PC-3 (cell line): ENCODE data around the gene PSME1. TPM values are rescaled to one million over a fixed set of nuclear protein-coding genes. Genes with fewer than 3 reads are reported as not detected.

Experiments
- ATAC-seq: fragments of 200-7000 bp; cut with Tn5 transposase; 2 replicates; pipeline ENCODE4 v1.9.1; 2020; ENCODE audit warnings: mild to moderate bottlenecking, moderate library complexity
- BruUV-seq: library from RNA; stranded (reverse); fragments of 400-500 nt; replicated peaks from 2 replicates; lab custom pipeline; 2021; lab: Mats Ljungman, UMichigan
- CTCF ChIA-PET: fragments of 300-600 bp; sonication (Branson Sonifier 250); formaldehyde crosslinking; loops from one replicate; lab custom pipeline; 2022; ENCODE audit warnings: antibody characterized with exemption; lab: Charles Lee
- POLR2A ChIA-PET: fragments of 300-600 bp; sonication (Branson Sonifier 250); formaldehyde crosslinking; loops from one replicate; lab custom pipeline; 2022; ENCODE audit warnings: antibody characterized with exemption; ENCODE audit not compliant: unreplicated experiment; lab: Charles Lee
- DNase-seq: peaks from one replicate; pipeline ENCODE4 v3.0.0-alpha.2; 2015
- H2AFZ ChIP-seq: fragments of 300-600 bp; sonication (generic); 2 replicates; pipeline ENCODE4 v1.6.0; 2016; ENCODE audit warnings: antibody characterized with exemption, low read length
- H3F3A ChIP-seq: fragments of 300-600 bp; sonication (generic); one replicate; pipeline ENCODE4 v1.6.0; 2017; ENCODE audit warnings: antibody characterized with exemption, low read length, control low read depth, mild to moderate bottlenecking; ENCODE audit not compliant: unreplicated experiment
- H3K27ac ChIP-seq: fragments of 300-600 bp; sonication (generic); 2 replicates; pipeline ENCODE4 v1.5.1; 2016; ENCODE audit warnings: mild to moderate bottlenecking, low read length
- H3K27me3 ChIP-seq: fragments of 300-600 bp; sonication (generic); 2 replicates; pipeline ENCODE4 v1.6.1; 2016; ENCODE audit warnings: low read length, mixed read lengths
- H3K36me3 ChIP-seq: fragments of 300-600 bp; sonication (generic); 2 replicates; pipeline ENCODE4 v1.6.1; 2016; ENCODE audit warnings: low read depth, mixed run types, low read length, mixed read lengths
- H3K4me1 ChIP-seq: fragments of 300-600 bp; sonication (generic); 2 replicates; pipeline ENCODE4 v1.5.1; 2016; ENCODE audit warnings: low read length; ENCODE audit not compliant: insufficient read depth
- H3K4me2 ChIP-seq: fragments of 300-600 bp; sonication (generic); 2 replicates; pipeline ENCODE4 v1.6.0; 2016; ENCODE audit warnings: low read length
- H3K4me3 ChIP-seq: fragments of 300-600 bp; sonication (generic); 2 replicates; pipeline ENCODE4 v1.5.1; 2016; ENCODE audit warnings: mild to moderate bottlenecking, low read length, mixed read lengths
- H3K79me2 ChIP-seq: fragments of 300-600 bp; sonication (generic); 2 replicates; pipeline ENCODE4 v1.6.1; 2017; ENCODE audit warnings: low read length, mixed read lengths
- H3K9ac ChIP-seq: fragments of 300-600 bp; sonication (generic); 2 replicates; pipeline ENCODE4 v1.6.0; 2016; ENCODE audit warnings: mild to moderate bottlenecking, low read length
- H3K9me2 ChIP-seq: fragments of 300-600 bp; sonication (generic); replicated peaks from 2 replicates; pipeline ENCODE4 v1.6.1; 2016; ENCODE audit warnings: mixed run types, low read length, mixed read lengths
- H3K9me3 ChIP-seq: fragments of 300-600 bp; sonication (generic); 2 replicates; pipeline ENCODE4 v1.6.1; 2016; ENCODE audit warnings: low read length, mixed read lengths
- H4K20me1 ChIP-seq: fragments of 300-600 bp; sonication (generic); 2 replicates; pipeline ENCODE4 v1.6.1; 2016; ENCODE audit warnings: low read length, mixed read lengths
- EZH2 ChIP-seq: fragments of 300-600 bp; sonication (generic); IDR thresholded peaks from one replicate; pipeline ENCODE4 v1.6.1; 2017; ENCODE audit warnings: antibody characterized with exemption, mild to moderate bottlenecking, low read length; ENCODE audit not compliant: unreplicated experiment
- EZH2phosphoT487 ChIP-seq: fragments of 300-600 bp; sonication (generic); IDR thresholded peaks from 2 replicates; pipeline ENCODE4 v1.6.1; 2018; ENCODE audit warnings: mild to moderate bottlenecking, antibody characterized with exemption, low read length, borderline replicate concordance
- intact Hi-C: fragments of 100-400 bp; cut with micrococcal nuclease; formaldehyde crosslinking; loops from 2 replicates; pipeline ENCODE4 v1.9.0; 2023
- total RNA-seq: library from RNA; depleted of rRNA; stranded (reverse); fragments of >200 nt; gene quantifications from 2 replicates; pipeline ENCODE4 v1.2.3, GENCODE V29; 2014
- TF ChIP-seq, protein P1 (sequence below): fragments of 300-600 bp; sonication (generic); conservative IDR thresholded peaks from 2 replicates; pipeline ENCODE4 v1.5.1; 2017; ENCODE audit warnings: antibody characterized with exemption, low read depth, mild to moderate bottlenecking, low read length

The PSME1 gene
- total RNA-seq, 1 experiment from 2014 or later: 163 TPM

DNA sequence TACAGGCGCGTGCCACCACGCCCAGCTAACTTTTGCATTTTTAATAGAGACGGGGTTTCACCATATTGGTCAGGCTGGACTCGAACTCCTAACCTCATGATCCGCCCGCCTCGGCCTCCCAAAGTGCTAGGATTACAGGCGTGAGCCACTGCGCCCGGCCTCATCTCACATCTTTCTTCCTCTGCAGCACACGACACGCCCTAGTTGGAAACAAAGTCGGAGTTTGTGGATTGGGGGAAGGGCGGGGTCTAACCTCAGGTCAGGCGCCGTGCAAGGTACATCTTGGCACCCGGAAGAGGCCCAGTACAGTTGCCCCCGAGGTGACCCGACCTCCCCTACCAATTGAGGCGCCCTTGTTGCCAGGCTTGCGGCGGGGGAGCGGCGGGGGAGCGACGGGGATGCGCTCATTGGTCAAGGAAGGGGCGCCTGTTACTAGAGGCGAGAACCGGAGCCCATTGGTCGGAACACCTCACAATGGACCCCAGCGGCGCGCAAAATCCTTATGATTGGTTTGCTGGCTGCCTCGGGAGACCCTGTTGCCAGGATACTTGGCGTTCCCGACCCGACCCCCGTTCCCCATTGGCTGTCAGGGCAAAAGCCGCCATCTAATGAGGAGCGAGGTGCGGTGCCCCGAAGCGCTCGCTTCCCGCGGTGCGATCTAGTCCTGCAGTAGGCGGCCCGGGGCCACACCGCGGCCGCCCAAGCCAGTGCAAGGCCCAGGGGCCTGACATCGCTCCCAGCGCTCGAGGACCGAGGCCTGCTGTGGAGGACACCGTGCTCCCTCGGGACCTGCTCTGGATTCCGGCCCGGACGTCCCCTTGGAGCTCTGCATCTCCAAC, 35.6 kb downstream of the PSME1 start, which contains the start of gene REC8:
TSS of gene REC8 (plus strand) at position 659 of the 839 bp plus-strand sequence. CDS start 473 bp downstream, outside the sequence.
- Histone ChIP-seq H3F3A (no peaks in the 10 kb centered on the region), H3K79me2 (no peaks in the 10 kb centered on the region), H3K27ac (no peak within 1 kb of the TSS), H3K9me3 (no peaks in the 10 kb centered on the region), H3K36me3 (no peaks in the 10 kb centered on the region), H3K27me3 (no peaks in the 10 kb centered on the region), H3K4me3 (no peak within 1 kb of the TSS), H3K9me2 (no peaks in the 10 kb centered on the region), H4K20me1 (no peaks in the 10 kb centered on the region), H3K4me1 (no peaks in the 10 kb centered on the region), H3K9ac (no peak within 1 kb of the TSS), H3K4me2 (no peak within 1 kb of the TSS), H2AFZ (no peak within 1 kb of the TSS)
- DNase-seq (no peak), ATAC-seq (no peak)
- ChIA-PET CTCF (no interaction called here), POLR2A (no interaction called here)
- BruUV-seq: no TSS peak
- no peak for TF ChIP-seq EZH2phosphoT487
- TF ChIP-seq, protein P1, sequence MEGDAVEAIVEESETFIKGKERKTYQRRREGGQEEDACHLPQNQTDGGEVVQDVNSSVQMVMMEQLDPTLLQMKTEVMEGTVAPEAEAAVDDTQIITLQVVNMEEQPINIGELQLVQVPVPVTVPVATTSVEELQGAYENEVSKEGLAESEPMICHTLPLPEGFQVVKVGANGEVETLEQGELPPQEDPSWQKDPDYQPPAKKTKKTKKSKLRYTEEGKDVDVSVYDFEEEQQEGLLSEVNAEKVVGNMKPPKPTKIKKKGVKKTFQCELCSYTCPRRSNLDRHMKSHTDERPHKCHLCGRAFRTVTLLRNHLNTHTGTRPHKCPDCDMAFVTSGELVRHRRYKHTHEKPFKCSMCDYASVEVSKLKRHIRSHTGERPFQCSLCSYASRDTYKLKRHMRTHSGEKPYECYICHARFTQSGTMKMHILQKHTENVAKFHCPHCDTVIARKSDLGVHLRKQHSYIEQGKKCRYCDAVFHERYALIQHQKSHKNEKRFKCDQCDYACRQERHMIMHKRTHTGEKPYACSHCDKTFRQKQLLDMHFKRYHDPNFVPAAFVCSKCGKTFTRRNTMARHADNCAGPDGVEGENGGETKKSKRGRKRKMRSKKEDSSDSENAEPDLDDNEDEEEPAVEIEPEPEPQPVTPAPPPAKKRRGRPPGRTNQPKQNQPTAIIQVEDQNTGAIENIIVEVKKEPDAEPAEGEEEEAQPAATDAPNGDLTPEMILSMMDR: no peak
- TF ChIP-seq EZH2: no peak
- intact Hi-C loops: no loop called here

DNA sequence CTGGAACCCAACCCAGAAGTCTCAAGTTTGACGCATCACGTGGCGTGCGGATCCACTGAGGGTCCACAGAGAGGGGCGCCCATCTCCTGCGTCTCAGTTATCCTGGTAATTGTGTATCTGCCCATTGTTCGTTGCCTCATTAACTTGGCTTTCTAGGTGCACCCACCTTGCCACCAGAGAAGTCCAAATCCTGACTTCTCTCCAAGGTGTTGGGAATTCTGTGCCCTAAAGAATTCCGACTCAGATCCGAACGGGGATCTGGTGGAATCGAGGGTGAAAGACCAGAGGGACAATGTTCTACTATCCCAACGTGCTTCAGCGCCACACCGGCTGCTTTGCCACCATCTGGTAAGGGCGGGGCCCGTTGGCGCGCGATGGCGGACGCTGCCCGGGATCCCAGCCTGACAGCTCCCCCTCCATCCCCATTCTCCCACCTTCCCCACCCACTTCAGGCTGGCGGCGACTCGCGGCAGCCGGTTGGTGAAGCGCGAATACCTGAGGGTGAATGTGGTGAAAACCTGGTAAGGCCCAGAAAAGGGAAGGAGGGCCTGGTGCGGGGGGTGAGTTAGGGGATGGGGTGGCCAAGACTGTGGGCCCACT, 36.4 kb downstream of the PSME1 start:
- BruUV-seq: no TSS peak

More for the DNA sequence above, 36.4 kb downstream of the PSME1 start:
- TF ChIP-seq, protein P1: no peak
- no peak for TF ChIP-seq EZH2phosphoT487
- Histone ChIP-seq H3K79me2 (no peaks in the 10 kb centered on the region), H3K4me2 (no peak overlapping the region), H3K9me2 (no peaks in the 10 kb centered on the region), H3K27me3 (no peaks in the 10 kb centered on the region), H3K4me3 (no peak overlapping the region), H3K36me3 (no peaks in the 10 kb centered on the region), H3K9ac (no peak overlapping the region), H2AFZ (no peak overlapping the region), H3K9me3 (no peaks in the 10 kb centered on the region), H3K4me1 (no peaks in the 10 kb centered on the region), H3K27ac (no peak overlapping the region), H4K20me1 (no peaks in the 10 kb centered on the region), H3F3A (no peaks in the 10 kb centered on the region)
- ChIA-PET POLR2A (no interaction called here), CTCF (no interaction called here)
- ATAC-seq: no peak
- intact Hi-C loops: no loop called here
- DNase-seq: no peak
